Esophagus squamous epithelium (tissue), 4 donors: Measurements from ENCODE around the gene SPDYE16.
"Not testable (repeated sequence)": the region's sequence is repeated elsewhere in the genome, so short reads cannot be mapped to it uniquely, and the experiment has no call there.

Source experiments
- POLR2A ChIP-seq, 4 donors: fragments of 450-650 bp; IDR thresholded peaks; one replicate each; pipeline ENCODE4 v1.6.1; 2017; ENCODE audit warnings: antibody characterized with exemption in 4 of 4, mild to moderate bottlenecking in 4 of 4, moderate library complexity in 3 of 4
- TF ChIP-seq, protein P1 (sequence below), 6 experiments: fragments of 450-650 bp in 4 of 6; fragments of 200-600 bp in 2 of 6; sonication (generic) in 2 of 6; IDR thresholded peaks; one replicate each; pipeline ENCODE4 v1.5.1; 2016 to 2019; ENCODE audit warnings: antibody characterized with exemption in 6 of 6, mild to moderate bottlenecking in 4 of 6, moderate library complexity in 4 of 6

DNA sequence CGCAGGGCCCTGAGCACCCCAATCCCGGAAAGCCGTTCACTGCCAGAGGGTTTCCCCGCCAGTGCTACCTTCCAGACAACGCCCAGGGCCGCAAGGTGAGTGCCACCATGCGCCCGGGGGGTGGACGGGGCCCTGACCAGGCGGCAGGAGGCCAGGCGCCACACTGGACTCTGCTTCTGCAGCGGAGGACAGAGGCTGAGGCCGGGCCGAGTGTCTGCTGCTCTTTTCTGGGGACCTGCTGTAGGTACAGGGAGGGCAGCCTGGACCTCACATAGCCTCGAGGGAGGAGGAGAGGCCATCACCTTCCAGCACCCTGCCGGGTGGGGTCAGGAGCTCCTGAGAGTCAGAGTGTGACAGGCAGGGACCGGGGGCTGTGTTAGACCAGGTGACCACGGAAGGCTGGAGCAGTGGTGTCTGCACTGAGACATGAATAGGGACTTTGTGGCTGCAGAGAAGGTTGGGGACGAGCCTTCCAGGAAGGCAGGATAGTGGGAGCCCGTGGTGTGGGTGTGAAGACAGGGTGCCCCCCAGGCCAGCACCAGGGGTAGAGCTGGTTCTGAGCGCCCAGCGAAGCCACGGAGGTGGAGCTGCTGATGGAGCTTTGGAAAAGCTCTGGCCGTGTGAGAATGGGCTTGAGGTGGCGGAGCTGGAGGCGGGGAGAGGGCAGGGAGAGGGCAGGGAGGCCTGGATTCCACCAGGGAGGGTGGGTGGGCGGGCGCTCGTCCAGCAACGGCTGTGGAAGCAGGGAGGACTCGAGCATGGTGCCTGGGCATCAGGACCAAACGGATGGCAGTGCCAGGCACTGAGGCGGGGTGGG lies 38.5 kb downstream of the SPDYE16 start:
- TF ChIP-seq, protein P1, sequence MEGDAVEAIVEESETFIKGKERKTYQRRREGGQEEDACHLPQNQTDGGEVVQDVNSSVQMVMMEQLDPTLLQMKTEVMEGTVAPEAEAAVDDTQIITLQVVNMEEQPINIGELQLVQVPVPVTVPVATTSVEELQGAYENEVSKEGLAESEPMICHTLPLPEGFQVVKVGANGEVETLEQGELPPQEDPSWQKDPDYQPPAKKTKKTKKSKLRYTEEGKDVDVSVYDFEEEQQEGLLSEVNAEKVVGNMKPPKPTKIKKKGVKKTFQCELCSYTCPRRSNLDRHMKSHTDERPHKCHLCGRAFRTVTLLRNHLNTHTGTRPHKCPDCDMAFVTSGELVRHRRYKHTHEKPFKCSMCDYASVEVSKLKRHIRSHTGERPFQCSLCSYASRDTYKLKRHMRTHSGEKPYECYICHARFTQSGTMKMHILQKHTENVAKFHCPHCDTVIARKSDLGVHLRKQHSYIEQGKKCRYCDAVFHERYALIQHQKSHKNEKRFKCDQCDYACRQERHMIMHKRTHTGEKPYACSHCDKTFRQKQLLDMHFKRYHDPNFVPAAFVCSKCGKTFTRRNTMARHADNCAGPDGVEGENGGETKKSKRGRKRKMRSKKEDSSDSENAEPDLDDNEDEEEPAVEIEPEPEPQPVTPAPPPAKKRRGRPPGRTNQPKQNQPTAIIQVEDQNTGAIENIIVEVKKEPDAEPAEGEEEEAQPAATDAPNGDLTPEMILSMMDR (IDR thresholded peaks at IDR 0.05) = not testable (repeated sequence)
- not testable (repeated sequence) for TF ChIP-seq POLR2A (IDR thresholded peaks at IDR 0.05)
